NCI-H510A treated with DMSO at 0.1 percent for 48 hours (cell line): ENCODE measurements around the gene TWIST1.

Experiments used
- DNase-seq: peaks from one replicate; lab custom pipeline; 2025; lab: John Stamatoyannopoulos, UW

The TWIST1 gene

GRCh38 chr7:19113002-19113350 lies 4.5 kb downstream of the TWIST1 start:
- no peak for DNase-seq

- DNase-seq = no peak
Observed at GRCh38 chr7:19112274-19113001, 5.0 kb downstream of the TWIST1 start.

GRCh38 chr7:19111474-19112273 lies 5.8 kb downstream of the TWIST1 start:
- no peak for DNase-seq

GRCh38 chr7:19110776-19111175 lies 6.7 kb downstream of the TWIST1 start:
- DNase-seq = no peak

- DNase-seq = no peak
Observed at GRCh38 chr7:19110026-19110730, 7.3 kb downstream of the TWIST1 start.

GRCh38 chr7:19109000-19109946 lies 8.2 kb downstream of the TWIST1 start:
- DNase-seq = no peak

GRCh38 chr7:19107356-19108146 lies 9.9 kb downstream of the TWIST1 start:
- peak; percentile 47 for DNase-seq

GRCh38 chr7:19107081-19107355 lies 10.4 kb downstream of the TWIST1 start:
- no peak for DNase-seq

GRCh38 chr7:19106241-19107080 lies 11.0 kb downstream of the TWIST1 start:
- peak; percentile 18 for DNase-seq

- no peak for DNase-seq
Observed at GRCh38 chr7:19105546-19105945, 11.9 kb downstream of the TWIST1 start.

- no peak for DNase-seq
Observed at GRCh38 chr7:19104811-19105210, 12.6 kb downstream of the TWIST1 start.

GRCh38 chr7:19102884-19103283 lies 14.6 kb downstream of the TWIST1 start:
- DNase-seq = no peak

GRCh38 chr7:19101909-19102308 lies 15.5 kb downstream of the TWIST1 start:
- DNase-seq = no peak

GRCh38 chr7:19101472-19101871 lies 16.0 kb downstream of the TWIST1 start:
- no peak for DNase-seq

GRCh38 chr7:19099924-19100323 lies 17.5 kb downstream of the TWIST1 start:
- DNase-seq = no peak

GRCh38 chr7:19099194-19099593 lies 18.2 kb downstream of the TWIST1 start:
- no peak for DNase-seq

- DNase-seq = no peak
Observed at GRCh38 chr7:19098510-19098909, 18.9 kb downstream of the TWIST1 start.

- no peak for DNase-seq
Observed at GRCh38 chr7:19097165-19098055, 20.0 kb downstream of the TWIST1 start.

- no peak for DNase-seq
Observed at GRCh38 chr7:19095353-19095860, 22.0 kb downstream of the TWIST1 start.
